ENCODE data around the gene GRIN3A.

DNA sequence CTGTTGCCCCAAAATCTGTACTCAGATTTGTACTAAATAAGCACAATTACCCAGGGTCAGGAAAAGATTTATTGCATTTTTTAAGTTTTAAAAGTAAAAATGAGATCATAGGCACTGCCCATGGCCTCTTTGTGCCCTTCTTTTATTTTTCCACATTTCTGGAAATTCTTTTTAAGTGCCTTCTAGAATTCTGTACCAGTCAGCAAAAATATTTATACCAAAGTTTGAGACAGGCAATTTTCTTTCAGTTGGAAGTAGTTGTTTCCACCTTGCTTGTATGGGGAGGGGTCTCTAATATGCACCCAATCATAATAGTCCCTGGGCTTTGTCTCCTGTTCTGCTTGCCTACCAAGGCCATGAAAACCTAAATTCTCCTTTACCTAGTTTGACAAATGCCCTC, 210.4 kb downstream of the GRIN3A start:
- TF ChIP-seq GATA2 (IDR thresholded peaks at IDR 0.05; ENCODE audit: low read depth, low read length) (no peak), GATA3 (IDR thresholded peaks at IDR 0.05; ENCODE audit: low read depth, low read length) (no peak)
